Effector CD4-positive, alpha-beta T cell (primary cell): ENCODE measurements around the gene SULT1C4. TPM values are rescaled to one million over a fixed set of nuclear protein-coding genes. Genes with fewer than 3 reads are reported as not detected.
"Not testable (repeated sequence)": the region's sequence is repeated elsewhere in the genome, so short reads cannot be mapped to it uniquely, and the experiment has no call there.

Experiments used
- DNase-seq: peaks from one replicate; pipeline ENCODE4 v3.0.0-alpha.2; 2020
- total RNA-seq: gene quantifications from one replicate; lab custom pipeline; 2026; lab: John Stamatoyannopoulos, UW

The SULT1C4 gene
- total RNA-seq: not detected

DNA sequence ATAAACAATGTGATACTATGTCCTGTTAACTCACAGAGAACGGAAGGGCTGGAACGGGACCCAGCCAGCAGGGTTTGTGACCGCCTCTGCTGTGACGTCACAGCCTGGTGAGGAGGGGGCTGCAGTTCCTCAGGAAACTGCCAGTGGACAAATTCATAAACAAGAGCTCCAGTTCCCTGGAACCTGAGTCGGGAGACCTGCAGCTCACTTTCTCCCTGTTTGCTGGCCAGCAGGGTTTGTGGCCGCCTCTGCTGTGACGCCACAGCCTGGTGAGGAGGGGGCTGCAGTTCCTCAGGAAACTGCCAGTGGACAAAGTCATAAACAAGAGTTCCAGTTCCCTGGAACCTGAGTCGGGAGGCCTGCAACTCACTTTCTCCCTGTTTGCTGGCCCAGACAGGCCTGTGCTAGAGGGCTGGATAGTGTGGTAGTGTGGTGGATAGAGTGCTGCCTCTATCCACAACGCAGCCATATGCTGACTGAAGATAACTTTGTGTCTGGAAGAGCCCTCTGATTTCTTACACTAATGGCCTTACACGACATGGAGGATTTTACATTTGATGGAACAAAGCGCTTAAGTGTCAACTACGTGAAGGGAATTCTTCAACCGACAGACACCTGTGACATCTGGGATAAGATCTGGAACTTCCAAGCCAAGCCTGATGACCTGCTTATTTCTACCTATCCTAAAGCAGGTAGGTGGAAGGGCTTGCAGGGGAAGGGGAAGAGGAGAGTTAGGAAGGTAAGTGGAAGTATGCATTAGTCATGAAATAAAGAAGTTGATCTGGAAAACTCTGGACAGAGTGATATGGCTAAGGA is at the start of gene SULT1C4:
Gene SULT1C4, plus strand, starts transcription at position 140 of the 816 bp plus-strand sequence. Its CDS starts 384 bp downstream, at position 524.
- no peak for DNase-seq

DNA sequence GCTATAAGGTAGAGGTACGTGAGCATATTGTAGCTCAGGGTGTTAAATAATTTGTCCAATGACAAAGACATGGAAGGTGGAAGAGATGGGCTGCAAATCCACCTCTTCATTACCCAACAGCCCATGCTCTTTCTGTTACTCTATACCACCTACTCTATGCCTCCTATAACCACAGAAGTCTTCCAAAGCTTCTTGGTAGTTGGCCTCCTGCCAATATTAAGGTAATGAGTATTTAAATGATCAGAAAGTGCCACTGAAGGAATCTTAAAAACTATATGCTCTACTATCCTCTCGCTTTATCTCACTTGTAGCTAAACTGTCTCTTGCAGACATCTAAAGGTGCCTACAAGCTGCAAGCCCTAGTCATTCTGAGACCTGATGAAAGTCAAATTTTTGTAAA is 48.0 kb upstream of the SULT1C4 start:
- no peak for DNase-seq

DNA sequence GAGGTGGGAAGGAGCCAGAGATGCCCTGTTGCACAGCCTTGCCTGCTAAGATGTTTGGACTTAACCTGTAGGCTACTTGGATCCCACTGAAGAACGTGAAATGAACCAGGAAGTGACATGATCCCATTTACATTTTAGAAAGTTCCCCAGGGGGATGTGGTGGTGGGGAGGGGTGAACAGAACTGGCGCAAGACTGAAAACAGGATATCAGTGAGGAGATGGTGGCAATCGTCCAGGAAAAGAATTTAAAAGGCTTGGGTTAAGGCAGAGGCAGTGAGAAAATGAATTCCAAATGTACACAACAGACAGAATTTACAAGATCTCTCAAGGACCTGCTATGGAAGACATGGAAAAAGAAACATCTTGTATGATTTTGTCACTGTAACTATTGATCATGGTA is 46.8 kb upstream of the SULT1C4 start:
- no peak for DNase-seq

DNA sequence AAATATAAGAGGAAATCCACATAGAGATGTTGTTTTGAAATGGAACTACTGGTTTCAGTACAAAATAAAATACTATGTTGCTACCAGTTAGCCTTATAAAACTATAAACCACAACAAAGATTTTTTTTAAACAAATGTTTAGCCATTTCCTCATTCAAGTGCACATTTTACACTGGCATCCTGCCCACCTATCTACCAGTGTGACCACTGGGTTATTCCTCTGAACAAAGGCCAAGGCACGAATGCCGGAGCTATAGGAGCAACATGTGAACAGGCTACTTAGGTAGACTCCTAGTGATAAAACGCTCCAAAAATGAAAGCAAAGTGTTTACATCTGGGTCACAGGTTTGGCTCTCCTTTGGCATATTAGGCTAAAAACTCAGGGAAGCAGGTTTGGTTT is 31.8 kb upstream of the SULT1C4 start:
- DNase-seq: no peak

DNA sequence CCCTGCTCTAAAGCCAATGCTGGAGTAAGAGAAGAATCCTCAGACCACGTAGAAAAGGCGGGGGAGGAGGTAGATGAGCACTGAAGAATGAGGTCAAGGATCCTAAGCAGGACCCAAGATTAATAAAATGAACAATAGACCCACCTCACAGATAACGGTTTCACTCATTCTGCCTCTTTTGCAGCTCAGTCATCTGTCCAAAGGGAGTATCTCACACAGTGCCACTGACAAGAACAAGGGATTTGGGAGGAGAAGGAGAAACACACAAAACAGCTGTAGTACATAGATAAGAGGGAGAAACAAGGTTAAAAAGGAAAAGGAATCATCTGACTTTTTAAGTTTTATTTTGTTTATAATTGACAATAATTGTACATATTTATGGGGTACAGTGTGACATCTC is 30.9 kb upstream of the SULT1C4 start:
- no peak for DNase-seq

DNA sequence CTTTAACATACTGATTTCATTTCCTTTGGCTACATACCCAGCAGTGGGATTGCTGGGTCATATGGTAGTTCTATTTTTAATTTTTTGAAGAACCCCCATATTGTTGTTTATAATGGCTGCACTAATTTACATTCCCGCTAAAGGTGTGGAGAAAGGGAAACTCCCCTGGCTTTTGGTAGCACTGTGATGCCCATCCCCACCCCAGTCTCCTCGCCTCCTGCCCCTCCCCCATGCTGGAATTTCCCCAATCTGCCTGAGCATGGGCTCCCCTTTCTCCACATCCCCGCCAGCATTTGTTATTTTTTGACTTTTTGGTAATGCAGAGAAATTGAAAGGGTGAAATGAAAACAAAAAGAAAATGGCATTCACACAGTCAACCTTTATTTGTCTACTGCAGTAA is 30.0 kb upstream of the SULT1C4 start:
- DNase-seq: no peak

DNA sequence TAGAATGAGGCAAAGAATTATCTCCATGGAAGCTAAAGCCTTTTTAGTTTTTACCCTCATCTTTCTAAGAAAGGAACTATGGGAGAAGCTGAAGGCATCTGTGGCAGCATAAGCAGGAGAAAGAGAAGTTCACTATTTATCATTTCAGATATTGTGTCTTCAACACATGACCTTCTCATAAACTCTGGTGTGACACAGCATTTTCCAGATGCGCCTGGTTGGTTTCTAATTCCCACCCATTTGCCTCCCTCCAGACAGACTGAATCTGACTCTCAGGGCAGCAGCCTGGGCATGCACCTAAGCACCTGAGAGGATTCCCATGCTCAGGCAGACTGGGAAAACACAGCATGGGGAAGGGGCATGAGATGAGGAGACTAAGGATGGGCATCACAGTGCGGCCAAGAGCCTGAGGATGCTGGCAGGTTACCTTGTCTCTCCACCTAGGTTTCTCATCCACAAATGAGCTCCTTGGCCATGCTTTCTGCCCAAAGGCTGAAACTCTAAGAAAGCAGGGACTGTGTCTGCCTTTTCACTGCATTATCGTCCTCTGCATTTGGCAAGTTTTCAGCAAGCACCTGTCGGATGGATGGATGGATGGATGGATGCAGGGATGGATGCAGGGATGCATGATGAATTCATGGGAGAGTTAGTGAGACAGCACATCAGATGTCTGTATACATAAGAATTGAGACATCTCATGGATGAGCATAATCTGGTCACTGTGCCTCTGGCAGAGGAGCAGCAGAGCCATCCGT is 28.8 kb upstream of the SULT1C4 start:
- no peak for DNase-seq

DNA sequence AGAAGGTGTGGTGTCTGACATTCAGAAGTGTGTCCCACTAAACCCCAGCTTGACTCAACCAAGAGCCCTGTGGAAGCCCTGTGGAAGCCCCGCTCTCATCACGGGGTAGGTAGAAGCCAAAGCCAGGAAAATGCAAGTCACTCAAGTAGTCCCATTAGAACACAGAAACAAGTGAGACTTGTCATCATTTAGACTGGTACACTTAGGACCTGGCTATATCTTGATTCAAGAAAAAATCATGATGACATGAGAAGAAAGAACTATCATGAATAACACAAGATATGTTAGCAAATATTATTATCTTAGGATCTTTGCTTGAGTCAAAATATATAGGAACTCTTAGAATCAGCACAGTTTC is 28.2 kb upstream of the SULT1C4 start:
- DNase-seq: no peak

DNA sequence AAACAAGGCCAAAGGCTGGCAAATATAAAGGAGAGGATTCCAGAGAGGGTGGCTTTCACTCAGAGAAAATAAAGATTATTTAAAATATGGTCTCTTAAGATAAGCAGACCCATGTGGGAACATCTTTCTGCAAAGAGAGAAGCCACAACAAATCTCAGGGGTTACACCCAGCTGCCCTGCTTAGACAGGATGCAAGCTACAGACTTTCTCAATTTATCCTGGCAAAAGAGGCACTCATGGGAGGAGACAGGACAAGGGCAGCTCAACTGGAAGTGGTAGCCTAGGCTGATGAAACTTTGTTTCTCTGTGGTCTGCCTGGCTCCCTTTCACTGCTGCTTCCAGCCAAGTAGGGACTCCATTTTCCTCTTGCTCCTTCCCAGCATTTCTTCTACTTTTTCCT is 25.9 kb upstream of the SULT1C4 start:
- DNase-seq: no peak

DNA sequence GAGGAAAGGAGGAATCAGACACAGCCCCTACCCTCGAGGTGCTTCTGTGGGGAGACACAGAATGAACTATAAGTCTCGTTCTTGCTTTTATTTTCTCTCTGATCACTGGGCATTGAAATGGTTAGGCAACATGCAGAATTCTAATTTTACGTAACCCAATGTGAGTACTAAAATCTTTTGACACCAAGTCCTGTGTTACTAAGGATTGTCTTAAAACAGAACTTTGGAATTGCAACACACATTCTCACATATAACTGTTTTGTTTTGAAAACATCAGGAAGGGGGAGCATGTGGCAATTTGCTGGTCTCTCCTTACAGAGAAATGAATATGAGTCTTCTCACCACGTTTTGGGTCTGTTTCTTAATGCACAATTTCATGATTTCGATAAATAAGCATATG is 23.6 kb upstream of the SULT1C4 start:
- DNase-seq: no peak

DNA sequence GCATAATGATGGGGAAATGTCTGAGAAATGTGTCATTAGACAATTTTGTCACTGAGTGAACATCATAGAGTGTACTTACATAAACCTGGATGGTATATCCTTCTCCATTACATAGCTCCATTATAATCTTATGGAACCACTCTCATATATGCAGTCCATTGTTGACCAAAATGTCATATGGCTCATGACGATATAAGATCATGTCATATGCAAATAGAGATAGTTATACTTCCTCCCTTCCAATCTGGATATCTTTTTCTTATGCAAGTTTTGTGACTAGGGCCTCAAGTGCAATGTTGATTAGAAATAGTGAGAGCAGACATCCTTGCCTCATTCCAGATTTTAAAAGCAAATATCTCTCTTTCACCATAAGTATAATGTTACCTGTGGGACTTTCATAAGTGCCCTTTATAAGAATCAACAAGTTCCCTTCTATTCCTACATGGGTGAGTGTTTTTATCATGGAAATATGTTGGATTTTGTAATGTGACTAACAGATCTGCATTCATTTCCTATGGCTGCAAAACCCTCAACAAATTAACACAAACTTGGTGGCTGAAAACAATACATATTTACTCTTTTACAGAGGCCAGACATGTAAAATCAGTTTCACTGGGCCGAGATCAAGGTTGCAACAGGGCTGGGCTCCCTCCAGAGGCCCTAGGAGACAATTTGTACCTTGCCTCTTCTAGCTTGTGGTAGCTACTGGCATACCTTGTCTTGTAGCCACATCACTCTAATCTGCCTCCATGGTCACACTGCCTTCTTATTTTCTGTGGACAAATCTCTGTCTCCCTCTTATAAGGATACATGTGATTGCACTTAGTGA is 21.6 kb upstream of the SULT1C4 start:
- DNase-seq: no peak

DNA sequence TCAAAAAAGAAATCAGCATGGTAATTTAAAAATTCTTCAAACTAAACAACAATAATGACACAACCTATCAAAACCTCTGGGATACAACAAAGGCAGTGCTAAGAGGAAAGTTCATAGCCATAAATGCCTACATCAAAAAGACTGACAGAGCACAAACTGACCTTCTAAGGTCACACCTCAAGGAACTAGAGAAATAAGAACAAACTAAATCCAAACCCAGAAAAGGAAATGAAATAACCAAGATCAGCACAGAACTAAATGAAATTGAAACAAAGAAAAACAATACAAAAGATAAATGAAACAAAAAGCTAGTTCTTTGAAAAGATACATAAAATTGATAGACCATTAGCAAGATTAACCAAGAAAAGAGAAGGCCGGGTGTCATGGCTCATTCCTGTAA is 18.4 kb upstream of the SULT1C4 start:
- DNase-seq: not testable (repeated sequence)

DNA sequence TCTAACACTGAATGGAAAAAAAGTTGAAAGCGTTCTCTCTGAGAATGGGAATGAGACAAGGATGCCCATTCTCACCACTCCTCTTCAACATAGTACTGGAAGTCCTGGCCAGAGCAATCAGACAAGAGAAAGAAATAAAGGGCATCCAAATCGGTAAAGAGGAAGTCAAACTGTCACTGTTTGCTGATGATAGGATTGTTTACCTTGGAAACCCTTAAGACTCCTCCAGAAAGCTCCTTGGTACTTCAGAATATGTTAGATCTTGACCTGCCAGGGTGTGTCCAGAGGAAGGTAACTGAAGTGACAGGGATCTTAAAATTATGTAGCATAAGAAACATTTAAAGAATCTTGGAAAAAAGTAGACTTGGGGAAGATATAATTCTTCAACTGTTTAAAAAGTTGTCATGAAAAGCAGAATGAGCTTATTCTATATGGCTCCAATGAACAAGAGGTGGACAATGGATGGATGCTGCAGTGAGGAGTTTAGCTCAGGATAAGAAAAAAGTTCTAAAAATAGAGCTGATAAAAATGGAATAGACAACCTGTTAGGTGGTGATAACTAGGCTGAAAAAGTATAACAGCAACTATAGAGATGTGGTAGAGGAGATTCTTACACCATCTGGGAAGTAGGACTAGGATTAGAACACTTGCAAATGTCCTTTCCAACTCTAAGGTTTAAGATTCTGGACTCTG is 16.8 kb upstream of the SULT1C4 start:
- no peak for DNase-seq

DNA sequence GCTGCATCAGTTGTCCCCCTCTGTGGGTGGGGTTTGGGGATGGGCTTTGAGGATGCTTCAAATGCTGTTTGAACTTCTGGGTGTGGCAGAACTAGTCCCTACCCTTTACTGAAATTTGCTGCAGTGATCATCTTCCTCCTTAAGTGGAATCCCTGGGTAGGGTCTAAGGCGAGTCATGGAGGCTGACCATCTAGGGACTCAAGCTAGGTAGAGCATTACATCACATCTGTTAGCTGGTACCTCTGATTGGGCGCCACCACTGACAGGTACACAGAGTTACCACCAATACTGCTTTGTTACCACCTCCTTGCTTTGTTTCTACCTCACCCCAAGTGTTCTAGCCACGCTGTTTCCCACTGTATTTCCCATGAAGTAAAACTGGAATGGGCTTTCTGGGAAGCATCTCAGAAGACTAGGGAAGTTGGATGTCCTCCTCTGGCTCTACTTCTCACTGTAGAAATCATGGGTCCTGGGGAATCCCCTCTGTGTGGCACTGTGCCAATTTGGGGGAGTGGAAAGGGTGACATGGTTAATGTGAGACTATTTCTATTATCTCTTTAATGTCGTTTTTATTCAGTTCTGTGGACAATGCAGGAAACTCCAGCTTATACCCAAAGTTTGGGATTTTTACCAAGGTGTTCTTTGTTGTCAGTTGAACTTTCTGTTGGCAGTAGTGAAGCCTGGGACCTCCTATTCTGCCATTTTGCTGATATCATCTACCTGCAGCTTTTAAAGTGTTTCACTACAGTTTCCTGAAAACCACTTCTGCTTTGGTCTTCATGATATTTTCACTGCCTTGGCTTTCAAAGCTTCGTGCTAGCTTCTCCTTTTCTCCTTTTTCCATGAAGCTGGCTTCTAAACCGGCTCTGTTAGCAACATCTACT is 14.5 kb upstream of the SULT1C4 start:
- no peak for DNase-seq

DNA sequence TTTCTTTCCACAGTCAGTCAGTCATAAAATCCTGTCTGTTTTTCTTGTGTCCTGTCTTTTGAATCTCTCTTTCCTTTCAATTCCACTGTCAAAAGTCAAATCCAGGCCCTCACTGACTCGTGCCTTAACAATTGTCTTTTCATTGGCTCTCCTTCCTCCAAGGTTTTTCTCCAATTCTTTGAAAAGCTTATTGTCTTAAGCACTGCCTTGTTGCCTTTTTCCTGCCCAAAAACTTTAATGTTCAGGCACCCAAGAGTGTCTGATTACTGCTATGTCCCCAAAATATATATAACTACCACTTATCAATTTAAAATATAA is 13.9 kb upstream of the SULT1C4 start:
- DNase-seq: no peak

DNA sequence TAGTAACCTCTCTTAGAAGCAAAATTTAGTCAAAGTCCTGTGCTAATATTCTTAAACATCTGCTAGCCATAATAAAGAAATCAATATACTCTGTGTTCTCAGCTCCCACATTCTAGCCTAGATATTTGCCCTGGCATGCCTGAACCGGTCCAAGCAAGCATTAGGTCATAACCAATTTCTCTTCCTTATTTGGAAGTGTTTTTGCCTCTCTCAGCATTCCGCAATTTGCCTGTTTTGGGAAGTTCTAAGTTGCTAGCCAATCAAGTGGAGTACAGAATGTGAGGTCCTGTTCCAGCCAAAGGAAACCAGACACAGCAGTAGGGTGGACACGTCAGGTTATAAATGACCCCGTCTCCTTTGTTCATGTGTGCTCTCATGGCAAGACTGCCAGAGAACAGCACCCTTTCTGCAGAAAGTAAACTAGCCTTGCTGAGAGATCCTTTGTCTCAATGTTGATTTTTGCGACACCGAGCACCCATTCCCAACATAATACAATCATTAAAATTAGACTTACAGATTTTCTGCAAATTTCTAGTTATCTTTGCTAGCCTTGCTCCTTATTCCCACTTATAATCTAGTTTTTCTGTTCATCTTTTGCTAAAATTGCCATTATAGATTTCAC is 13.0 kb upstream of the SULT1C4 start:
- DNase-seq: no peak

DNA sequence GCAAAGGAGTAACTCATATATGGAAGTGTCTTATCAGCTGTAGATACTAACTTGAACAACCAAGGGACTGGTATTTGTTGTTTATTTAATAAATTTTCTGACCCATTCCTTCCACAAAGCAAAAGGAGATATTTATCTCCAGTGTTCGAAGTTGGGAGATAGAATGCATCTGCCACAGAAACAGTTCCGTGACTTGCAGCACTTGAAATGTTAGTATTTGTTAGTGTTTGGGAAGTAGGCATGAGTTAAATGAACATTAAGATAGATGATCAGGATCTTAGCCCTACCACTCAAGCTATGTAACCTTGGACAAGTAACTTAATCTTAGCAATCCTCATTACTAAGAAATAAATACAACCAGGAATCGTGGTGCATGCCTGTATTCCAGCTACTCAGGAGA is 12.1 kb upstream of the SULT1C4 start:
- DNase-seq: no peak

DNA sequence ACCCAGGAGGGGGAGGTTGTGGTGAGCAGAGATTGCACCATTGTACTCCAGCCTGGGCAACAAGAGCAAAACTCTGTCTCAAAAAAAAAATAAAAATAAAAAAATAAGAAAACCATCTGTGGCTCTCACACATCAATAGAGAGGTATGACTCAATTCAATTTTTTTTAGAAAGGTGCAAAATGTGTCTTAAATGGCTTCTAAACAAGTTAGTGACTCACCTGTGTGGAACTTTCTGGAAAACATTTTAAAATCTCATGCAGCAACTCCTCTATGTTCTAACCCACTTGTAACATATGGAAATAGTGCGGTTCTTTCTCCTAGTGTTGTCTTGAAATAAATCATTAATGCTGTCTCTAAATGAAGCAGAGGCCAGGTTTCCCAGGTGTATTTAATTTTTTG is 10.7 kb upstream of the SULT1C4 start:
- no peak for DNase-seq

DNA sequence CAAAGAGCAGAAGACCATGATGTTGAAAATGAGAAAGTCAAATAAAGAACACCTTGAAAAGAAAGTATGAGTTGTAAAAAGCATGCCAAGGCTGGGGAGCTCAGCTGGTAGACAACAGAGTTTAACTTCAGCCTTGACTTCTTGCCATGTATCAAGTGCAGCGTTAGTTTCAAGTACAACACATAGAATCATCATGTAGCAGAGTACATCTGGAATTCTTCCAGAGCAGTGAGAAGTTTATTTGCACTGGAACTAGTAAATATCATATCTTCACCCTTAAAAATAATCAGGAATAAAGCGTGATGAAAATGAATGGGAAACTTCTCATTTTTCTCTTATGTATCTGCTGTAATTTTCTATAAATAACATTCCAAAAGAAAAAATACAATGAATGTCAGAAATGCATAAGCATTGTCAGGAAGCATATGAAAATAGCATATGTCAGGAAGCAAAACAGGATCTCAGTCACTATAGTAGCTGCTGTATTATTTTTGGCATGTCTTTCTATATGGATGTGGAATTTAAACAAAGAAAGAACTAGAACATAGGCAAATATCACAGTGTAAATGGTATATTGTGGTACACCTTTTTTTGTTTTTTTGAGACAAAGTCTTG is 10.1 kb upstream of the SULT1C4 start:
- DNase-seq: no peak

DNA sequence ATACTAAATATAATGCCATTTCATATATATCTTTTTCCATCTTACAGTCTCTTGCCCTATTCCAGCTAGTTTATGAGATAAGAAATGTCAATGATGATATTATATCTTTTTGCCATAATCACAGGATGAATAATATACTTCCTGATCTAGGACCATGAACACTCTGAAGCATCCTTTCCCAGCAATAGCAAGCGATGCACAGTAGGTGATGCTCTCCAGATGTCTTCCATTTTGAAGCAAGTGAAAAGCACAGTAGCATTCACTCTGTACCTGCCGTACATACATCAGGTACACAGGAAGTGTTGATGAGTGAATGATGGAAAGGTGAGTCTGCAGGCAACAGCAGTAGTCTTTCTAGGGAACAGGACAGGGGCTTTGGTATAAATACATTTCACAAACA is 8.6 kb upstream of the SULT1C4 start:
- no peak for DNase-seq

DNA sequence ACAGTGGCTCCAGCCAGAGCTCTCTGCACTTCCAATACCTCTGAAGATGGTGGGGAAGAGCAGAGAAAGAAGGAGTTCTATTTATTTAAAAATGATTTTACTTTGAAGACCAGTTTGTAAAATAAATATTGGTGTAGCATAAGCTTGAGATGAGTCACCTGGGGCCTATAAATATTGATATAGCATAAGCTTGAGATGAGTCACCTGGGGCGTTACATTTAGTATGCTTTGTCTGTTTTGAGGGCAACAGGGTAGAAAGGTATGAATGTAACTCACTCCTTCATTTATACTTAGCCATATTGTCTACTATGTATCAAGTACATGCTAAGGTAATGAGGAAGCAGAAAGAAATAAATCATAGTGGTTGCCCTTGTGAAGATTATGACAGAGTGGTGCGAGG is 7.7 kb upstream of the SULT1C4 start:
- DNase-seq: no peak
